ENCODE results near the gene NHSL2. TPM values are rescaled to one million over a fixed set of nuclear protein-coding genes. Genes with fewer than 3 reads are reported as not detected.

NHSL2 gene
- total RNA-seq, 1 experiment from 2014 or later: not detected

DNA sequence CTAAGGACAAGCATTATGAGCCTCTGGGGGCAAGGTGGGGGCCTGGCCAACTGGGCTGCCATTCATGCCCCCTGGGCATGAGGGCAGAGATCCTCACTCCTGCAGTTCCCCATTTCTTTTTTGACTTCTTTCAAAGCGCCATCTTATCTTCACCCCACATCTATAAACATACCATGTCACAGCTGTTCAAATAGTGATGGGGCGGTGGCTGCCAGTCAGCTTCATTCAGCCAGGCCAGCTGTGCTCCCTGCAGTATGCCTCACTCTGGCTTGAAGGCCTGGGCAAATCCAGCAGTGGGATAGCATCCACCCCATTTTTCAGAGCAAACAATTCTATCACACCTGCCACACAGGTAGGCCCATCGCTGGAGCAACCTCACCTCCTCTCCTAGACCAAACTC, 85.5 kb downstream of the NHSL2 start:
- Histone ChIP-seq H3F3A (ENCODE audit: insufficient read depth, low read depth) (no peaks in the 10 kb centered on the region), H3K36me3 (ENCODE audit: low read depth) (no peaks in the 10 kb centered on the region), H3K4me3 (no peak overlapping the region), H3K4me1 (replicated peaks; ENCODE audit: insufficient read depth) (no peaks in the 10 kb centered on the region), H4K20me1 (ENCODE audit: insufficient read depth) (no peaks in the 10 kb centered on the region), H3K9me2 (ENCODE audit: insufficient read depth) (no peaks in the 10 kb centered on the region), H3K4me2 (no peak overlapping the region), H3K27me3 (ENCODE audit: insufficient read depth, low read depth) (0 out of 2 replicates have a peak, but pooled peaks cover 9% of the 10 kb centered on the region), H2AFZ (no peak overlapping the region), H3K79me2 (ENCODE audit: low read depth) (no peaks in the 10 kb centered on the region), H3K27ac (no peak overlapping the region), H3K9me3 (ENCODE audit: insufficient read depth, low read depth) (no peaks in the 10 kb centered on the region)
- BruUV-seq (replicated peaks): no TSS peak
- POLR2A ChIA-PET (ENCODE audit: unreplicated experiment): no interaction called here
- TF ChIP-seq EZH2 (IDR thresholded peaks at IDR 0.05; ENCODE audit: low read depth): no peak
- TF ChIP-seq, protein P1, sequence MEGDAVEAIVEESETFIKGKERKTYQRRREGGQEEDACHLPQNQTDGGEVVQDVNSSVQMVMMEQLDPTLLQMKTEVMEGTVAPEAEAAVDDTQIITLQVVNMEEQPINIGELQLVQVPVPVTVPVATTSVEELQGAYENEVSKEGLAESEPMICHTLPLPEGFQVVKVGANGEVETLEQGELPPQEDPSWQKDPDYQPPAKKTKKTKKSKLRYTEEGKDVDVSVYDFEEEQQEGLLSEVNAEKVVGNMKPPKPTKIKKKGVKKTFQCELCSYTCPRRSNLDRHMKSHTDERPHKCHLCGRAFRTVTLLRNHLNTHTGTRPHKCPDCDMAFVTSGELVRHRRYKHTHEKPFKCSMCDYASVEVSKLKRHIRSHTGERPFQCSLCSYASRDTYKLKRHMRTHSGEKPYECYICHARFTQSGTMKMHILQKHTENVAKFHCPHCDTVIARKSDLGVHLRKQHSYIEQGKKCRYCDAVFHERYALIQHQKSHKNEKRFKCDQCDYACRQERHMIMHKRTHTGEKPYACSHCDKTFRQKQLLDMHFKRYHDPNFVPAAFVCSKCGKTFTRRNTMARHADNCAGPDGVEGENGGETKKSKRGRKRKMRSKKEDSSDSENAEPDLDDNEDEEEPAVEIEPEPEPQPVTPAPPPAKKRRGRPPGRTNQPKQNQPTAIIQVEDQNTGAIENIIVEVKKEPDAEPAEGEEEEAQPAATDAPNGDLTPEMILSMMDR (conservative IDR thresholded peaks at IDR 0.05): no peak
- CTCF ChIA-PET: no interaction called here
- intact Hi-C loops (cut with micrococcal nuclease; ENCODE audit: unreplicated experiment): loop anchor here (10.0 kb wide), 1 partner anchor 629 kb away; no protein-coding TSS in a partner anchor
- DNase-seq: no peak

DNA sequence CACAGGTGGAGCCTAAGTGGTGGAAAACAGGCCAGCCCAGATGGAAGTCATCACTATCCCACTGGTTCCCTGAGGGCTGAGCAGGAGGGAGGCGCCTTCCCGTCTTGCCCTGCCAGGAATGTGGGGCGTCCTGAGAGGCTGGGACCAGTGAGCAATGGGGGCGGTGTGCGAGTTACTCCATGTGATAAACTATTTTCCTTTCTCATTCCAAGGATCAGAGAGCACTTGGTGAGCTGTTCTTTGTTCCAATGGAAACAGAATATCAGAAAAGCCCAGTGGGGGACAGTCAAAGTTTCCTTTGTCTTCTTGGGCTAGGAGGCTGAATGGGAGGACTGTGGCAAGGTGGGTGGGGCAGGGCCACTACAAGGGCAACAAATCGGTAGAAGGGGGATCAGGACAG, 86.2 kb downstream of the NHSL2 start:
- no peak overlapping the region for H2AFZ ChIP-seq
- ChIA-PET CTCF (no interaction called here), POLR2A (ENCODE audit: unreplicated experiment) (no interaction called here)
- intact Hi-C loops (cut with micrococcal nuclease; ENCODE audit: unreplicated experiment): loop anchor here (10.0 kb wide), 1 partner anchor 628 kb away; no protein-coding TSS in a partner anchor
- no peak overlapping the region for H3K4me2 ChIP-seq
- H3K27ac ChIP-seq: no peak overlapping the region
- no peaks in the 10 kb centered on the region for H3K36me3 ChIP-seq (ENCODE audit: low read depth)
- no peaks in the 10 kb centered on the region for H3K9me3 ChIP-seq (ENCODE audit: insufficient read depth, low read depth)
- no peaks in the 10 kb centered on the region for H3K79me2 ChIP-seq (ENCODE audit: low read depth)
- H4K20me1 ChIP-seq (ENCODE audit: insufficient read depth): no peaks in the 10 kb centered on the region
- H3K27me3 ChIP-seq (ENCODE audit: insufficient read depth, low read depth): 0 out of 2 replicates have a peak, but pooled peaks cover 14% of the 10 kb centered on the region
- no TSS peak for BruUV-seq (replicated peaks)
- no peak overlapping the region for H3K4me3 ChIP-seq
- TF ChIP-seq EZH2 (IDR thresholded peaks at IDR 0.05; ENCODE audit: low read depth): no peak
- TF ChIP-seq, protein P1 (conservative IDR thresholded peaks at IDR 0.05): no peak
- no peak for DNase-seq
- no peaks in the 10 kb centered on the region for H3K4me1 ChIP-seq (replicated peaks; ENCODE audit: insufficient read depth)
- no peaks in the 10 kb centered on the region for H3K9me2 ChIP-seq (ENCODE audit: insufficient read depth)
- no peaks in the 10 kb centered on the region for H3F3A ChIP-seq (ENCODE audit: insufficient read depth, low read depth)

DNA sequence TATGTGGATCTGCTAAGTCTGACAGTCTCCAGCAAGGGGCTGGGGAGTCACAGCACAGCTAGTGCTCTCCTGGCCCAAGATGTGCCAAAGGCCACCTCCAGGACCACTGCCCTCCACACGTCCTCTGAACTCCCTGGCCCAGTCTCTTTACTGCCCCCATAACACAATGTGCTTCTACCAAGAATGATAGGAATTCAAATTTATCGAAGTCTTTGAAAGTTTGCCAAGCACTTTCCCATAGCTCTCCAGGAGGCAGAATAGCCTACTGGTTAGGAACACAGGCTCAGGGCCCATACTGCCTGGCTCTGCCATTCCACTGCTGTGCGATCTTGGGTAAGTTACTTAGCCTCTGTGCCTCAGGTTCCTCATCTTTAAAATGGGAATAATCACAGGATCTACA, 86.7 kb downstream of the NHSL2 start:
- no TSS peak for BruUV-seq (replicated peaks)
- ChIA-PET POLR2A (ENCODE audit: unreplicated experiment) (no interaction called here), CTCF (no interaction called here)
- Histone ChIP-seq H3K4me3 (no peak overlapping the region), H3K79me2 (ENCODE audit: low read depth) (no peaks in the 10 kb centered on the region), H3K4me2 (no peak overlapping the region), H3K27ac (no peak overlapping the region), H3K27me3 (ENCODE audit: insufficient read depth, low read depth) (peaks cover 18% of the 10 kb centered on the region; the same call in 1 of the 2 replicates), H3K9me2 (ENCODE audit: insufficient read depth) (no peaks in the 10 kb centered on the region), H4K20me1 (ENCODE audit: insufficient read depth) (no peaks in the 10 kb centered on the region), H3K4me1 (replicated peaks; ENCODE audit: insufficient read depth) (no peaks in the 10 kb centered on the region), H3K9me3 (ENCODE audit: insufficient read depth, low read depth) (no peaks in the 10 kb centered on the region), H3F3A (ENCODE audit: insufficient read depth, low read depth) (no peaks in the 10 kb centered on the region), H2AFZ (no peak overlapping the region), H3K36me3 (ENCODE audit: low read depth) (no peaks in the 10 kb centered on the region)
- DNase-seq: no peak
- TF ChIP-seq, protein P1 (conservative IDR thresholded peaks at IDR 0.05): no peak
- no peak for TF ChIP-seq EZH2 (IDR thresholded peaks at IDR 0.05; ENCODE audit: low read depth)
- intact Hi-C loops (cut with micrococcal nuclease; ENCODE audit: unreplicated experiment): loop anchor here (10.0 kb wide), 1 partner anchor 627 kb away; no protein-coding TSS in a partner anchor

Measured in PC-9 (cell line).